Hematopoietic multipotent progenitor cell (in vitro differentiated cells): Measurements from ENCODE around the gene AGPAT3. TPM values are rescaled to one million over a fixed set of nuclear protein-coding genes. Genes with fewer than 3 reads are reported as not detected.

ENCODE experiments used
- DNase-seq, 3 donors: peaks; one replicate each; pipeline ENCODE4 v3.0.0-alpha.2; 2011 to 2015; ENCODE audit warnings: low read depth in 2 of 3, low spot score in 2 of 3
- total RNA-seq: library from RNA; depleted of rRNA; stranded (reverse); fragments of >200 nt; gene quantifications from one replicate; pipeline ENCODE4 v1.2.3, GENCODE V29; 2012

AGPAT3 gene
- total RNA-seq, 1 donor: 26.4 TPM

- no peak for DNase-seq
Observed at GRCh38 chr21:43859747-43860214, 5.2 kb upstream of the AGPAT3 start.

DNA sequence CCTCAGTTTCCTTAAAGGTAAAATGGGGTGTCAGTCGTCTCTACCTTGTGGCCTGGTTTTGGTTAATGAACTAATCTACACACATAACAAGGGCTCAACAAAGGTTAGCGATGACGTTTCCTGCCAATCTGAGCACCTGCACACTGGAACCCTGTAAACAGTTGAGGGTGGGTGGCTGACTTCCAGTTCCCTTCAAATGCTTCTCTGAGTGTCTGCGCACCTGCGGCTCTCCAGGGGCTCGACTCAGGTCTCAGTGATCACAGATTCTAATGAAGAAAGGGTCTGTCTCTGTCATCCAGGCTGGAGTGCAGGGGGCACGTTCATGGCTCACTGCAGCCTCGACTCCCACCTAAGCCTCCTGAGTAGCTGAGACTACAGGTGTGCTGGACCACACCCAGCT lies 3.3 kb upstream of the AGPAT3 start:
- DNase-seq: no peak

DNA sequence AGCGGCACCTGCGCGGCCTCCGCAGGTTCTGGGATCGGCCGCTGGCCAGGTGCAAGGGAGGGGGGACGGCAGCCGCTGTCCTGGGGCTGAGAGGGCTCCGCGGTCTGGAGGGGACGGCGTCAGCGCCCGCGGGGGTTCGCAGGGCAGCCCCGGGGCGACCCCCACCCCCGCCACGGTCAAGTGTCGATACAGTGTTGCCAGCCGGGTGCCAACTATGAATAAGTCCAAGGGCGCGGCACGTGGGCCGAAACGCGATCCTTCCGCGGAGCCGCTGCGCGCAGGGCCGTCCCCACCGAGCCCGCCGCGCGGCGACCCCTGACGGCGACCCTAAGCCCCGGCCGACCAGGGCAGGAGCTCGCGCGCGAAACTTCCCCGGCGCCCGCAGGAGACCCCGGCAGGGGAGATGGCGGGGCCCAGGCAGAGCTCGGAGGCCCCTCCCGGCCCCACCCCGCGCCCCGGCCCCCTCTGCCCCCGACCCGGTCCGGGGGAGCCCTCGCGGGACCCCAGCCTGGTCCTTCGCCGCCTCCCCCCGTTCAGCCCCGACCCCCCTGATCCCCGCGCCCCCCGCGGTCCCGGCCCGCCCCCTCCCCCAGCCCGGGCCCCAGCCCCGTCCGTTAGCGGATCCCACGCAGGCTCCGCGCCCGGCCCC lies 586 bp upstream of the AGPAT3 start:
- peak in 2 of 3 donors; percentile 36 to 46 for DNase-seq

DNA sequence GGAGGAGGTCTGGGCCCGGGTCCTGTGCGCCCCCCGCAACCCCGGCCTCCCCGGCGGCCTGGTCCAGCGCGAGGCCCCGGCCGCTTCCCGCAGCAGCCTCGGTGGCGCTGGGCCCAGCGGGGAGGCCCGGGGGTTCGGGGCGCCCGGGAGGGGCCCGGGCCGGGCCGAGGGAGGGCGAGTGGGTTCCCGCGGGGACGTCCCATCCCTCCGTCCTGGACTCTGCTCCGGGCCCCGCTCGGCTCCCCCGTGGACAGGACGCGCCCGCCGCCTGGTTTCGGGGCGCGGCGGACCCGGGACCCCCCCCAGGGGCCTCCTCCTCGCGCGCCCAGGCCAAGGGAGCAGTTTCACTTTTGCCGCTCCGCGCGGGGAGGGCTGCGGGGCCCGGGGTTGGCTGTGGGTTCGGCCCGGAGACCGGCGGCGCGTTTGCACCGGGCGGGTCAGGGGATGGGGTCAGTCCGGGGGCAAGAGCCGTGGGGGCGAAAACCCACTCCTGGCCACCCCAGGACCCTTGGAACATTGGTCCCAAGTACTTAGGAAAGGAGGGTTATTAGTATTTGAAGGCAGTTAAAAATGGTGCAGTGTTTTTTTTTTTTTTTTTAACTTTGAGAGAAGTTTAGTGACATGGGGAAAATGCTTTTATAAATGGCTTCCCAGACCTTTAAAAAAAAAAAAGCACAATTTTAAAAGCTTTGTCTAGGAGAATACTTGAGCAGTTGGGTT lies 677 bp downstream of the AGPAT3 start:
- peak in 2 of 3 donors; percentile 46 to 66 for DNase-seq

DNA sequence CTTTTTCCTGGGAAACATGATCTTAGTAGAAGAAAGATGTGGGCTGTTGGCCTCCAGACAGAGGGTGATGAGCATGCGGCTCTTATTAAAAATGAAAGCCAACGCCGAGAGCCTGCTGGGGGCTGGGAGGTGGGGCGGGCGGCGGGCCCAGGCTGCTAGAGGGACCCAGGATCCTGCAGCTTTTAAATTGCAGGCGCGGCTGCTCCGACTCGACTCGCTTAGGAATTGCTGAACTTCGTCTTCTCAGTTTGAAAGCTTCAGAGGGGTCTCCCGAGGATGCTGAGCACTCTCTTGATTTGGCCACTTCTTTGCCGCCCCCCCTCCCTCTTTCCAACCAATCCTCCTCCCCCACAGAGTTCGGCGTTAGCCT lies 1.2 kb downstream of the AGPAT3 start:
- DNase-seq: peak in 2 of 3 donors; percentile 41 to 53

GRCh38 chr21:43866659-43867331 lies 1.8 kb downstream of the AGPAT3 start:
- DNase-seq: no peak

GRCh38 chr21:43867332-43867703 lies 2.3 kb downstream of the AGPAT3 start:
- no peak for DNase-seq

- DNase-seq: no peak
Observed at GRCh38 chr21:43867948-43868347, 2.9 kb downstream of the AGPAT3 start.

DNA sequence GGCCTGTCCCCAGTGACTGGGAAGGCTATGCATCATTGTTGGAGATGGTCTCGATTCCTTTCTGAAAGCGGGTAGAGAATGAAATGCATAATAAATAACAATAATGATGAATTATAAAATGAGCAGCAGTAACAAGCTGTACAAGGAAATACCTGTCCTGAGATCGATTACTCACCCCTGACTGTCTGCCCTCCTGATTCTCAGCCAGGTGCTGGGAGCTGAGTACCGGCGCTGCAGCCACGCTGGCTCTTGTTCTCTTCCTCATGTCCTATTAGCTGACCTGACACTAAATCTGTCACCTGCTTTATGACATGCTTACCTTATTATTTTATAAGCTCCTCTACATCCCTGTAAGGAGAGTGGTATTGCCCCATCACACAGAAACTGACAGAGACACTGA lies 3.4 kb downstream of the AGPAT3 start:
- DNase-seq: no peak

- no peak for DNase-seq
Observed at GRCh38 chr21:43869486-43870325, 4.7 kb downstream of the AGPAT3 start.

- no peak for DNase-seq
Observed at GRCh38 chr21:43871487-43871886, 6.5 kb downstream of the AGPAT3 start.

- DNase-seq: no peak
Observed at GRCh38 chr21:43872531-43873197, 7.6 kb downstream of the AGPAT3 start.

DNA sequence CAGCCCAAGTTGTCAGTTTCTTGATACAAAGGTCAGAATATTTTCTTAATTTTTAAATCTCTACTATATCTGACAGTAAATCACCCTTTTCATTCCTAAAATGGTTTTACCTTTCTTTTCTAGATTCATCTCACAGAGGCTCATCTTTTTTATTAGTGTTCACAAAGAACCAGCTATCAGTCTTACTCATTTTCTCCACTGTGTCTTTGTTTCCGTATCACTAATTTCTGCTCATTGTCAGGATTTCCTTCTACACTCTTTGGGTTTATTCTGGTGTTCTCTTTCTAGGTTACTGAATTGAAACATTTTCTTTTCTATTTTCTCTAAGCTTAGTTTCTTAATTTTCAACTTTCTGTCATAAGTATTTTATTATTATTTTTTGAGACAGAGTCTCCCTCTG lies 8.7 kb downstream of the AGPAT3 start:
- no peak for DNase-seq

DNA sequence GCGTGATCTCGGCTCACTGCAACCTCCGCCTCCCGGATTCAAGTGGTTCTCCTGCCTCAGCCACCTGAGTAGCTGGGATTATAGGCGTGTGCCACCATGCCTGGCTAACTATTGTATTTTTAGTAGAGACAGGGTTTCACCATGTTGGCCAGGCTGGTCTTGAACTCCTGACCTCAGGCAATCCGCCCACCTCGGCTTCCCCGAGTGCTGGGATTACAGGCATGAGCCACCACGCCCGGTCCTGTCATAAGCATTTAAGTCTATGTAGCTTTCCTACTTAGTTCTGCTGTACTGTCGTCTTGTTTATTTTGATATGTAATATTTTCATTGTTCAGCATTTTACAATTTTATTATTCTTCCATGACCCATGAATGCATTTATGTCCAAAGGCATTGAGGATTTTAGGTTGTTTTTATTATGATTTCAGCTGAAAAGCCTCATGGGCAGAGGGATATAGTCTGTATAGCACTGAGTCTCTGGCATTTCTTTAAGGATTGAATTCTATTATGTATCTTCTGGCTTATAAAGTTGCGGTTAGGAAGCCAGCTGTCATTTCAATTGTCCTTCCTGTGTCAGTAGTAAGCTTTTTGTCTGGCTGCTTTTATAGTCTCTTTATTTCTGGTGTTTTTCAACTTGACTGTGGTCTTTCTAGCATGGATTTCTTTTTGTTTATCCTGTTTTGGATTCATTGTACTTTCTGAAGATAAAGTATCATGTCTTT lies 9.2 kb downstream of the AGPAT3 start:
- DNase-seq: no peak

GRCh38 chr21:43876605-43877004 lies 11.6 kb downstream of the AGPAT3 start:
- no peak for DNase-seq

DNA sequence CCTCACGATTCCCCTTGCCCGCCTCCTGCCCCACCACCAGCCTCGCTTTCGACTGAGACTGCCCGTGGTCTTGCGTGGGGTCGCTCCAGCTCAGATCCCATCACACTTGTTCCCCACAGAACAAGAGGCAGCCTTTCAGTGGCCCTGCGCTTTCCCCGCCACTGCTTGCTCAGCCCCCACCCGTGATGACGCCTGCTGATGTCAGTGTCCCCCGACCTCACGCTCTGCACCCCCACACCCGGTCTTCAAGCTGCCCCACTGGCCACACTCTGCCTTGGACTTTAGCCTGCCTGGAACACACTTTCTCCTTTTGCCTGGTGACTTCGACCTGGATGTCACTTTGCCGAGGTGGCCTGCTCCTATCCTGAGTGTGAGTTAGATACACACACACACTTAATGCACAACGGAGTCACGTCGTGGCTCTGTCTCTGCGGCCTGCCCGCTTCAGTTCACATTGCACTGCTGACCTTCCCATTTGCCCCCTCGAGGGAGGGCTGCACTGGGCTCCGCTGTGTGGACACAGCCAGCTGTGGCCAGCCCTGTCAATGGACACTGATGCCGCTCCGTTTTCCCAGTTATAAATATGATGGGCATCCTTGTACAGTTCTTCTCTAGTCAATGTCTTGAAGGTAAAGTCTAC lies 13.0 kb downstream of the AGPAT3 start:
- DNase-seq: no peak

DNA sequence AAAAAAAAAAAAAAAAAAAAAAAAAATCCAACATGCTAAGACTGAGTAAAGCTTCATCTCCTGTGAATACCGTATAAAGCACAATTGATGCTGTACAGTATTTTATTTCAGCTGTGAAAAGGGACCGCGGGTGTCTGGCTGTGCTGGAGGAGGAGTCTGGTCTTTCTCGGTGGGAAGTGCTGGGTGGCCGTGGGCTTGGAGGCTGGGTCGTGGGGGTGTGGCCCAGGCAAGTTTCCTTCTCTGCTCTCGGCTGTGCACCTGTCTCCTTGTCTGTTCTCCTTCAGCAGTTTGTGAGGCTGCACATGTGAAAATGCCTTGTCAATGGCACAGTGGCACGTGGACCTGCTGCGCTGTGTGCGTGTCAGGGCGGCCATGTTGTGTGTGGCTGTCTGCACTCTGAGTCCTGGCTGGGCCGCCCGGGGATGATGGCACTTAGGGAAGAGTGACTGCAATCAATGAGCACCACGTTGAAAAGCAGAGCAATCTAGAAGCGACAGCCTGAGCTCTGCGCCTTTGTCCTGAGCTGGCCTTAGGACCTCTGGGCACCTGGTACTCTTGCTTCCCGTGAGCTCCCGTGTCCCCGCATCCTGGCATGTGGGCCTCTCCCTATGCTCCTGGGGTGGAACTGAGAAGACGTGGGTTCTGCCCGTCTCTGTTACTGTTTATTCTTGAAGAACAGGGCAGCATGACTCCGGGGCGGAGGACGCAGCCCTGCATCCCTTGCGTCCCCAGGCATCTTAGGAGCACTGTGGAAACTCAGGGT lies 14.5 kb downstream of the AGPAT3 start:
- DNase-seq: no peak

GRCh38 chr21:43880111-43880985 lies 15.3 kb downstream of the AGPAT3 start:
- no peak for DNase-seq
